Motor neuron (in vitro differentiated cells): ENCODE results near the gene DUS4L. TPM values are rescaled to one million over a fixed set of nuclear protein-coding genes. Genes with fewer than 3 reads are reported as not detected.

Experiments used
- ATAC-seq, 8 experiments: fragments of 200-7000 bp; cut with Tn5 transposase; replicated peaks in 6 of 8; 2 replicates each; pipeline ENCODE4 v1.8.0; 2021; ENCODE audit warnings: mild to moderate bottlenecking in 8 of 8, moderate library complexity in 8 of 8
- H3K27ac ChIP-seq, 2 donors: fragments of 250-450 bp; sonication (Bioruptor Pico); 2 replicates each; pipeline ENCODE4 v1.9.0; 2021; ENCODE audit warnings: antibody characterized with exemption in 2 of 2, mild to moderate bottlenecking in 2 of 2, moderate library complexity in 1 of 2
- H3K4me1 ChIP-seq, 2 donors: fragments of 250-450 bp; sonication (Bioruptor Pico); replicated peaks in 1 of 2; 2 replicates each; pipeline ENCODE4 v1.6.1; 2021; ENCODE audit warnings: antibody characterized with exemption in 2 of 2, mild to moderate bottlenecking in 2 of 2, moderate library complexity in 1 of 2
- H3K4me3 ChIP-seq, 5 donors: fragments of 250-450 bp; sonication (Bioruptor Pico); 2 replicates each; pipeline ENCODE4 v1.9.0; 2021; ENCODE audit warnings: antibody characterized with exemption in 5 of 5, mild to moderate bottlenecking in 5 of 5, moderate library complexity in 4 of 5
- WGBS, 10 experiments: fragments of 450-650 bp; shearing (Covaris generic); methylation state at CpG; one replicate each; pipeline ENCODE4 v1.0.0; 2022; 5-methylcytosine and 5-hydroxymethylcytosine counted together
- in situ Hi-C, 9 experiments: fragments of 400-800 bp; cut with MboI; loops; one replicate each; pipeline ENCODE4 v1.15.0; 2021; ENCODE audit warnings: low sequenced_read_pairs in 9 of 9, low pct_unique_long_range_greater_than_20kb in 2 of 9; ENCODE audit not compliant: unreplicated experiment in 9 of 9
- total RNA-seq, 8 experiments: library from RNA; unstranded; fragments of 300-600 nt; gene quantifications; 2 replicates each; pipeline versions ENCODE4 v1.2.3 to v1.2.4, GENCODE V29; 2022

DUS4L gene
- total RNA-seq, 8 experiments from 2014 or later: 5.9 to 14.2 (median 10.7) TPM

DNA sequence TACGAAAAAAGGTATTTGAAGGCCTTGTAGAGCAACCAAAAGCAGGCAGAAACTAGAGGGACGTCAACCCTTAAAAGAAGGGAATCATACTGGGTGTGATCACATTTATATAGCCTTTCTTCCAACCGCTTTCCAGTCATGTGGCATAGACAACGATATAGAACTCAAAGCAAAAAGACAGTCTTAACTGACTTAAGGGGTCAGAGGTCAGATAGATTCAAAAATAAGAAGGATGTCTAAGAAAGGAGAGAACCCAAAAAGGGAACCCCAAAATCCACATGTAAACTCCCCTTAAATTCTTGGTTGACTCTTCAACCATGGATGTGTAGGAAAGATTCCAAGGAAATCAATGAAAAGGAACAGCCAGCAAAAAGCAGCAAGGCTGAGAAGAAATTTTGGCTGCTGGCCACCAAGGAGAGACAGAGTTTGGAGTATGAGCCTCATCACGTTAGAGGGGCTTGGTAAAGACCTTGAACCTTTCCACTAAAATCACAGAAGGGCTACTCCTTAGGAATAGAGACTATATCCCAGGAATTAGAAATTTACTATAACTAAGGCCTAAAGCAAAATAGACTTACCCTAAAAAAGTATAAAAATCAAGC lies 24.9 kb downstream of the DUS4L start:
- Histone ChIP-seq H3K4me1 (no peaks in the 10 kb centered on the region), H3K27ac (no peak overlapping the region), H3K4me3 (no peak overlapping the region)
- in situ Hi-C loops: loop anchor here in 1 of 9 experiments (10.0 kb wide), 1 partner anchor 136 kb away; no protein-coding TSS in a partner anchor
- WGBS, 10 experiments: 83 to 100% (median 96%) methylated on average over 1 to 5 of the region's 5 CpGs
- ATAC-seq: no peak

DNA sequence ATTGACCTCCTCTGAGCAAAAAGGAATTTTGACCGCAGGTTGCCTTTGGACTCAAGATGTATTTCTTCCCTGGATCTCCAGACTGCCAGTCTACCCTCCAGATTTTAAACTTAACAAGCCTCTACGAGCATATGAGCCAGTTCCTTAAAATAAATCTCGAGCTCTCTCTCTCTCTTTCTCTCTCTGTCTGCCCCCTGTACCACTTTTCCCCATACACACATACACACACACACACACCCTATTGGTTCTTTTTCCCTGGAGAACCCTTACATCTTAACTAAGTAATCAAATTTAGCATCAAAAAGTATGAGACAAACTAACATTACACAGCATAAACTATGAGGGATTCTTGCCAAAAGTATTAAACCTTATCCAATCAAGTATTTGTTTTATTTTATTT lies 27.6 kb downstream of the DUS4L start:
- Histone ChIP-seq H3K4me3 (no peak overlapping the region), H3K4me1 (no peaks in the 10 kb centered on the region), H3K27ac (no peak overlapping the region)
- ATAC-seq: no peak
- in situ Hi-C loops: no loop called here
- WGBS, 10 experiments: 94 to 100% (median 100%) methylated on average over 1 to 3 of the region's 3 CpGs; no CpG with 5 or more reads in 2 of the 10 experiments

DNA sequence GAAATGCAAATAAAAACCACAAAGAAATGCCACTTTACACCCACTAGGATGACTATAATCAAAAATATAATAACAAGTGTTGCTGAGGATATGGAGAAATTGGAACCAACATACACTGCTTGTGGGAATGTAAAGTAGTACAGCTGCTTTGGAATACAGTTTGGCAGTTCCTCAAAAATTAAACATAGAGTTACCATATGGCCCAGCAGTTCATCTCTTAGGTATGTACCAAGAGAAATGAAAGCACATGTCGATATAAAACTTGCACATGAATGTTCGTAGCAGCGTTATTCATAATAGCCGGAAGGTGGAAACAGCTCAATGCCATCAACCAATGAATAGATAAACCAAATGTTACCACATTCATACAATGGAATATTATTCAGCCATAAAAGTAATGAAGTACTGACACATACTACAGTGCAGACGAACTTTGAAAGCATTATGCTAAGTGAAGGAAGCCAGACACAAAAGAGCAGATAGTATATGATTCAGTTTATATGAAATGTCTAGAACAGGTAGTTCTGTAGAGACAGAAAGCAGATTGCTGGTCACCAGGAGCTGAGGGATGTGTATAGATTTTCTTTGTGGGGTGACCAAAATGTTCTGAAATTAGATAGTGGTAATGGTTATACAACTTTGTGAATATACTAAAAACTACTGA lies 28.7 kb downstream of the DUS4L start:
- no peak overlapping the region for H3K27ac ChIP-seq
- WGBS, 10 experiments: 3 to 100% (median 80%) methylated on average over 1 to 5 of the region's 5 CpGs; no CpG with 5 or more reads in 1 of the 10 experiments
- peak in 3 of 8 experiments; percentile 75 to 82 (median 79) for ATAC-seq

DNA sequence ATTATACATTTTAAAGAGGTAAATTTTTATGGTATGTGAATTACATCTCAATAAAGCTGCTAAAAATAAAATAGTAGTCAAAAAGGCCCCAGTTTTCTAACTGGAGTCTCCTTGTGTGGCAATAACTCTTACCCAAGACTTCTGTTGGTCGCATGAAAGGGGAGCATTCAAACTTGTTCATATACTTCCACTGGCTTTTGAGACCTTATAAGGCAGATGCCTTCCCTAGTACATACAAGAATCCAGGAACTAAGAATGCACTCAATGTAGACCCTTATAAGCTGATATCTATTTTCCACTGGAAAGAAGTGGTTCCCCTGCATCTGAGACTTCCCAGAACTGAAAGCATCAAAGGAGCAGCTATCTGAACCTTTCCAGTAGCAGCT lies 29.2 kb downstream of the DUS4L start:
- 92 to 100% (median 100%) methylated on average over 1 of the region's 1 CpG; no CpG with 5 or more reads in 4 of the 10 experiments for WGBS, 10 experiments
- no peak for ATAC-seq
- no peak overlapping the region for H3K4me3 ChIP-seq
- in situ Hi-C loops: no loop called here
- H3K4me1 ChIP-seq: no peaks in the 10 kb centered on the region
- no peak overlapping the region for H3K27ac ChIP-seq

More for the DNA sequence above, 28.7 kb downstream of the DUS4L start:
- no peaks in the 10 kb centered on the region for H3K4me1 ChIP-seq
- H3K4me3 ChIP-seq: no peak overlapping the region
- in situ Hi-C loops: no loop called here

DNA sequence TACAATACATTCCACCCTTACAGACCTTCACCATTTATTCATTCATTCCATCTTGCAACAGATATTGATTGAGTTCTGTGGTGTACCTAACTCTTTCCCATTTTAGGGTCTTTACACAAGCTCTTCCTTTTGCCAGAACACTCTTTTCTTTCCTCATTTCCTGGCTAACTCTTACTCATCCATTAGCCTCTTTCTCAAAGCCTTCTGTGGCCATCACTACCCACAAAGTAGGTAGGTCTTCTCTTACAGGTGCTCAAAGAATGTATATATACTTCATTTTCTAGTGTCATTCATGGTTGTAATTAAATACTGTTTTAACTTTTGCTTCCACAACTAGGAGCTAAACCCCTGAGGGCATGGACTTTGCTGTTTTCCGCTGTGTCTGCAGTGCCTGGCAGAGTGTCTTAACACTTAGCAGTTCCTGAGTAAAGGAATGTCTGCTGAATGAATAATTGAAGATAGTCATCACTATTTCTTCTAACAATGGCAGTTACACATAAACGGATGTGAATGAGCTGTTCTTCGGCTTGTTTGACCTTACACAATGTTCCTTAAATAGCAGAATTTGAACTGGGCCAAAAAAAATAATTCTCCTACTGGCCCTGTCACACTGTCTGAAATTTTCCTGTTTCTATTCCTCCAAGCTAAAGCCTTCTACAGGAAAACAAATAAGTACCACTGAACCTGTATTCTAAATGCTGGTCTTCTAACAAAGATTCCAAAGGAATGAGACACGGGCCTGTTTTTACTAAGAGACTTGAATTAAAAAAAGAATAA lies 31.4 kb downstream of the DUS4L start:
- 5 to 100% (median 73%) methylated on average over 2 to 4 of the region's 4 CpGs for WGBS, 10 experiments
- ATAC-seq: peak in 2 of 8 experiments; percentile 79 to 82
- Histone ChIP-seq H3K4me3 (no peak overlapping the region), H3K4me1 (no peaks in the 10 kb centered on the region), H3K27ac (no peak overlapping the region)
- in situ Hi-C loops: no loop called here

DNA sequence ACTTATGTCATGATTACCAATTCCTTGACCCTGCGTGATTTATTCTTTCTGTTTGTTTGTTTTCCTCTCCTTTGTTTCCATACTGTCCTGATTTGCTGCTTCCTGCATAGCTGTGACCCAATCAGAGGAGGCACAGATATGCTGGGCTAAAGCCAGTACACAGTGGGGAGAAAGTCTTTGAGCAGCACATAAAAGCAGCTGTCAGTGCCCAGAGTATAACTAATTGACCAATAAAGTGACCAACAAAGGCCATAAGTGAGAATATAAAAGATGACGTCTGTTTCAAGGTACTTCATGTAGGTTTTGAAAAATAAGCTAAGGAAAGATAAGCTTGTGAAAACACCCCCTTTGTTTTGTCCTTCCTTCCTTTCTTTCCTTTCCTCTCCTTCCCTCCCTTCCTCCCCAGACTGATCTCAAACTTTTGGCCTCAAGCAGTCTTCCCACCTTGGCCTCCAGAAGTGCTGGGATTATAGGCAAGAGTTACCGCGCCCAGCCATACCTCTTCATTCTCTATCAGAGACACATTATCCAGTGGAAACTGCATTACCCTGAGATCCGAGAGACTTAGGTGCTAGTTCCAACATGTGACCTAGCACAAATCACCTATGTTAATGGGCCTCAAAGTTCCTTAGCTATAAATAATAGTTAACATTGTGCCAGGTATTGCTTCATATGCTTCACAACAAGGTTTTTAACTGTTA lies 33.3 kb downstream of the DUS4L start:
- Histone ChIP-seq H3K4me3 (no peak overlapping the region), H3K4me1 (no peaks in the 10 kb centered on the region), H3K27ac (no peak overlapping the region)
- in situ Hi-C loops: no loop called here
- 28 to 95% (median 76%) methylated on average over 1 to 4 of the region's 5 CpGs for WGBS, 10 experiments
- peak in 1 of 8 experiments; percentile 72 for ATAC-seq

DNA sequence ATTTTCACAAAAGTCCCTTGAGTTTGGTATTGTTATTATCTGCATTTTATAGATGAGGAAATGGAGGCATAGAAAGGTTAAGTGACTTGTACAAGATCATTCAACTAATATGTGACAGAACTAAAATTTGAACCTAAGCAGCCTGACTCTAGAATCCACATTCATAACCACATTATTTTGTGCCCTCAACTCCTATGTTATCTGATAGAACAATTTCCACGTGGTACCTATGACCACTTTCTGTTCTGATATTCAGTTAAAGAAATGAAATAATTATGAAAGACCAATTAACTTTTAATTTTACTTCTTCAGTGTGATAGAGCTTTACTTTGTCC lies 33.8 kb downstream of the DUS4L start:
- in situ Hi-C loops: no loop called here
- no peak for ATAC-seq
- WGBS, 10 experiments: 50 to 100% (median 91%) methylated on average over 1 of the region's 1 CpG; no CpG with 5 or more reads in 2 of the 10 experiments
- H3K4me3 ChIP-seq: no peak overlapping the region
- no peaks in the 10 kb centered on the region for H3K4me1 ChIP-seq
- H3K27ac ChIP-seq: no peak overlapping the region

DNA sequence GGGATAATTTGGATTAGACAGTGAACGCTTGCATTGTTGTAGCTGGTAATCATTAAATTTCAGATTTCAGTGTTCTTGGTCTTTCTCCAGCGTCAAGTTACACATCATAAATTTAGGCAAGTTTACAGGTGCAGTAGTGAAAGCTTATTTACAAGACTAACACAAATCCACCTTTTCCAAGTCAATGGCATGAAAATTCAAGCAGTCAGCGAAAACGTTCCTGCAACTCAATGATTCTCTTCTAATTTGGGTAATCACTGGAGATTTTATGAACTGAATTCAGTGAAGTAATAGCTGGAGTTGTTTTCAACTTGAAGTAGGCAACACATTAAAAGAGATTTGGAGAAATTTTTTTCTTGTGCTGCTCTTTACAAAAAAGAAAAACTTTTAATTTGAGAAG lies 34.2 kb downstream of the DUS4L start:
- no peaks in the 10 kb centered on the region for H3K4me1 ChIP-seq
- no peak overlapping the region for H3K27ac ChIP-seq
- 67 to 100% (median 89%) methylated on average over 1 to 4 of the region's 4 CpGs; no CpG with 5 or more reads in 1 of the 10 experiments for WGBS, 10 experiments
- ATAC-seq: no peak
- in situ Hi-C loops: no loop called here
- no peak overlapping the region for H3K4me3 ChIP-seq

DNA sequence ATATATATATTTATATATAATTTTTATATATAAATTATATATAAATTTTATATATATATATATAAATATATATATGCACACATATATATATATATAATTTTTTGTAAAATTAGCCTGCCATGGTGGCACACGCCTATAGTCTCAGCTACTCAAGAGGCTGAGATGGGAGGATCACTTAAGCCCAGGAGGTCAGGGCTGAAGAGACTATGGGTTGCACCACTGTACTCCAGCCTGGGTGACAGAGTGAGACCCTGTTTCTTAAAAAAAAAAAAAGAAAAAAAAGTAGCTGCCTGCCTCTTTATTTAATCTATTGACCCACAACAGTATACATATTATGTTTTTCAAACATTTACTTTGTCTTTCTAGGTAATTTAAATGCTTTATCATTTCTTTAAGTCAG lies 35.5 kb downstream of the DUS4L start:
- Histone ChIP-seq H3K27ac (no peak overlapping the region), H3K4me1 (no peaks in the 10 kb centered on the region), H3K4me3 (no peak overlapping the region)
- WGBS, 10 experiments: 100% methylated on average over 1 of the region's 1 CpG; no CpG with 5 or more reads in 8 of the 10 experiments
- in situ Hi-C loops: no loop called here
- no peak for ATAC-seq

DNA sequence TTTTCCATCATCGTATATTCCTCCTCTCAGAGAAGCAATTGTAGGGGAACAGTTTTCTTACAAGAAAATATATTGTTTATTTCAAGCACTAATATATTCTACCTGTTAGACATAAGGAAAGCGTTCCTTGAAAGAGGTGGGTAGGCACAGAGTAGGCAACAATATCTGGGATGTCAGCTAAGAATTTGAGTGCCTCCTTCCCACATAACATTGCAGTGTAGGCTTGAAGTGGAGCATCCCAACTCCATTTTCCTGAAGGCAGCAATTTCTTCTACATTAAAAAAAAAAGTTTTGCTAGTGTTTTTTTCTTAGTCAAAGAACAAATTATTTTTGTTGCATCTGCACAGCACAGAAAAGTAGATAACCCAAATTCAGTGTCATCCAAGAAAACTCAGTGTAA lies 37.0 kb downstream of the DUS4L start:
- in situ Hi-C loops: no loop called here
- ATAC-seq: no peak
- H3K4me3 ChIP-seq: no peak overlapping the region
- H3K4me1 ChIP-seq: no peaks in the 10 kb centered on the region
- 52 to 100% (median 96%) methylated on average over 1 to 2 of the region's 2 CpGs; no CpG with 5 or more reads in 1 of the 10 experiments for WGBS, 10 experiments
- no peak overlapping the region for H3K27ac ChIP-seq

DNA sequence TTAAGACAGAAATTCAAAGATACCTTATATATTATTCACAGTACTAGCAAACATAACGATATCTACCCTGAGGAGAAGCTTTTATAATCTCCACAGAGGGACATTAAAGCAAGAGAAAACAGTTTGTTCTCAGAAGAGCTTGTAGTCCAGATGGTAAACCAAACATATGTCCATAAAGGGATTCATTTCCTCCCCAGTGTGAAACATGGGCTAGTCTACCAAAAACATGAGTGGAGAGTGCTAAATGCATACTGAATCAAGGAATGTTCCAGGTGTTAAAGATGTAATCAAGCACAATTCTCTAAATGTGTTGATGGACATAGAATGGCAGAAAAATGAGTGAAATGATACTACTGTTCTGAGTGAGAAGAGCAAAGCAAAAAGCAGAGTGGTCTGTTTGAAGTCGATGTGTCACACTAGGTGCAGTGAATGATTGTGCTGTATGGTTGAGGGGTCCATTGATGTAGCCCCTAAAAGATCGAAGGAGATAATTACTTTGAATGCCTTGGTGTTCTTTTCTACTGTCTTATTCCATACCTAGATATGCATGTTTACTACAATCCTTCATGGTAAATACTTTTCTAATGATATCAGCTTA lies 41.5 kb downstream of the DUS4L start:
- ATAC-seq: no peak
- in situ Hi-C loops: no loop called here
- WGBS, 10 experiments: 81 to 100% (median 91%) methylated on average over 1 to 3 of the region's 3 CpGs; no CpG with 5 or more reads in 1 of the 10 experiments
- H3K4me3 ChIP-seq: no peak overlapping the region
- no peak overlapping the region for H3K27ac ChIP-seq
- no peaks in the 10 kb centered on the region for H3K4me1 ChIP-seq

DNA sequence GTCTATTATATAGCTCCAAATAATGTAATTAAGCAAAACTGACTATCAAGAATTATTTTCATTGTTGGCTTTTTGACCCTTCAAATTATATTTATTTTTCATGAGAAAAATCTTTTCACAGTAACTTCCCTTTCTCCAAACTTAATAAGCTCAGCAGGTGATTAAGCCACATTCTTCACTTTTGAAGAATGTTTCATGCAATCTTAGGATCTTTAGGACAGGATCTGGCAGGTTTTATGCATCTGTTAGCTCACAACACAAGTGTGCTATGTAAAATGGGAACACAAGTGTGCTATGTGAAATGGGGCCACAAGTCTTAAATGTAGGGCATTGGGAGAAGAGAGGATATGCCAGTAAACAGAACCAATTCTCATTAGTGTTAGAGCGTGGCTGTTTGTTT lies 42.5 kb downstream of the DUS4L start:
- in situ Hi-C loops: no loop called here
- Histone ChIP-seq H3K4me3 (no peak overlapping the region), H3K27ac (no peak overlapping the region), H3K4me1 (no peaks in the 10 kb centered on the region)
- WGBS, 10 experiments: 80 to 100% (median 100%) methylated on average over 1 of the region's 1 CpG; no CpG with 5 or more reads in 2 of the 10 experiments
- no peak for ATAC-seq
